HUES48 (cell line): Measurements from ENCODE around the gene MCTP2.

ENCODE experiments used
- H3K27ac ChIP-seq: one replicate; pipeline ENCODE4 v1.7.0; 2013; ENCODE audit warnings: low read depth, low read length, inconsistent platforms
- H3K27me3 ChIP-seq: 2 replicates; pipeline ENCODE4 v1.6.1; 2013; ENCODE audit warnings: mild to moderate bottlenecking, low read length; ENCODE audit not compliant: control insufficient read depth, insufficient read depth
- H3K36me3 ChIP-seq: 2 replicates; pipeline ENCODE4 v1.6.1; 2013; ENCODE audit warnings: low read length; ENCODE audit not compliant: control insufficient read depth, insufficient read depth
- H3K4me1 ChIP-seq: 2 replicates; pipeline ENCODE4 v1.6.1; 2013; ENCODE audit warnings: mild to moderate bottlenecking, low read length; ENCODE audit not compliant: control insufficient read depth, insufficient read depth
- H3K4me3 ChIP-seq: 2 replicates; pipeline ENCODE4 v1.5.1; 2013; ENCODE audit warnings: mild to moderate bottlenecking, low read depth, low read length
- H3K9ac ChIP-seq: 2 replicates; pipeline ENCODE4 v1.6.1; 2013; ENCODE audit warnings: mild to moderate bottlenecking, low read depth, low read length, moderate library complexity
- H3K9me3 ChIP-seq: 2 replicates; pipeline ENCODE4 v1.6.1; 2013; ENCODE audit warnings: low read length; ENCODE audit not compliant: control insufficient read depth, insufficient read depth

Gene MCTP2

GRCh38 chr15:94324835-94325767 lies 93.7 kb downstream of the MCTP2 start:
- no peaks in the 10 kb centered on the region for H3K27me3 ChIP-seq
- H3K9me3 ChIP-seq = no peaks in the 10 kb centered on the region
- no peak overlapping the region for H3K27ac ChIP-seq
- H3K4me3 ChIP-seq = no peak overlapping the region
- no peaks in the 10 kb centered on the region for H3K36me3 ChIP-seq
- no peaks in the 10 kb centered on the region for H3K4me1 ChIP-seq
- no peak overlapping the region for H3K9ac ChIP-seq

- H3K9me3 ChIP-seq = no peaks in the 10 kb centered on the region
- no peaks in the 10 kb centered on the region for H3K4me1 ChIP-seq
- no peaks in the 10 kb centered on the region for H3K27me3 ChIP-seq
- H3K27ac ChIP-seq = no peak overlapping the region
- H3K36me3 ChIP-seq = no peaks in the 10 kb centered on the region
- no peak overlapping the region for H3K4me3 ChIP-seq
- no peak overlapping the region for H3K9ac ChIP-seq
Measured at GRCh38 chr15:94327356-94327936, 96.1 kb downstream of the MCTP2 start.

GRCh38 chr15:94331731-94332130 lies 100.4 kb downstream of the MCTP2 start:
- Histone ChIP-seq H3K4me3 (no peak overlapping the region), H3K27ac (no peak overlapping the region), H3K9me3 (no peaks in the 10 kb centered on the region), H3K4me1 (no peaks in the 10 kb centered on the region), H3K9ac (no peak overlapping the region), H3K36me3 (no peaks in the 10 kb centered on the region), H3K27me3 (no peaks in the 10 kb centered on the region)

- Histone ChIP-seq H3K4me1 (no peaks in the 10 kb centered on the region), H3K9me3 (no peaks in the 10 kb centered on the region), H3K27ac (no peak overlapping the region), H3K36me3 (no peaks in the 10 kb centered on the region), H3K27me3 (no peaks in the 10 kb centered on the region), H3K4me3 (no peak overlapping the region), H3K9ac (no peak overlapping the region)
Measured at GRCh38 chr15:94335616-94336015, 104.3 kb downstream of the MCTP2 start.

GRCh38 chr15:94336817-94337467 lies 105.6 kb downstream of the MCTP2 start:
- no peaks in the 10 kb centered on the region for H3K27me3 ChIP-seq
- H3K9ac ChIP-seq = no peak overlapping the region
- no peaks in the 10 kb centered on the region for H3K4me1 ChIP-seq
- no peaks in the 10 kb centered on the region for H3K36me3 ChIP-seq
- no peaks in the 10 kb centered on the region for H3K9me3 ChIP-seq
- no peak overlapping the region for H3K4me3 ChIP-seq
- H3K27ac ChIP-seq = no peak overlapping the region

- no peaks in the 10 kb centered on the region for H3K4me1 ChIP-seq
Measured at GRCh38 chr15:94338243-94338846, 107.0 kb downstream of the MCTP2 start.

GRCh38 chr15:94346282-94346681 lies 114.9 kb downstream of the MCTP2 start:
- no peak overlapping the region for H3K9ac ChIP-seq
- no peak overlapping the region for H3K4me3 ChIP-seq
- no peaks in the 10 kb centered on the region for H3K9me3 ChIP-seq

More at GRCh38 chr15:94338243-94338846, 107.0 kb downstream of the MCTP2 start:
- Histone ChIP-seq H3K27me3 (no peaks in the 10 kb centered on the region), H3K9me3 (no peaks in the 10 kb centered on the region), H3K4me3 (no peak overlapping the region), H3K27ac (no peak overlapping the region), H3K36me3 (no peaks in the 10 kb centered on the region), H3K9ac (no peak overlapping the region)

GRCh38 chr15:94348084-94348483 lies 116.7 kb downstream of the MCTP2 start:
- no peak overlapping the region for H3K9ac ChIP-seq
- no peak overlapping the region for H3K4me3 ChIP-seq
- no peaks in the 10 kb centered on the region for H3K27me3 ChIP-seq
- H3K9me3 ChIP-seq = no peaks in the 10 kb centered on the region
- H3K27ac ChIP-seq = no peak overlapping the region
- H3K4me1 ChIP-seq = peaks cover 2% of the 10 kb centered on the region; the same call in 1 of the 2 replicates
- H3K36me3 ChIP-seq = no peaks in the 10 kb centered on the region

More at GRCh38 chr15:94346282-94346681, 114.9 kb downstream of the MCTP2 start:
- H3K27me3 ChIP-seq = no peaks in the 10 kb centered on the region
- H3K36me3 ChIP-seq = no peaks in the 10 kb centered on the region
- no peaks in the 10 kb centered on the region for H3K4me1 ChIP-seq
- H3K27ac ChIP-seq = no peak overlapping the region

GRCh38 chr15:94351031-94351535 lies 119.7 kb downstream of the MCTP2 start:
- no peaks in the 10 kb centered on the region for H3K27me3 ChIP-seq
- H3K9me3 ChIP-seq = no peaks in the 10 kb centered on the region
- H3K9ac ChIP-seq = no peak overlapping the region
- no peaks in the 10 kb centered on the region for H3K36me3 ChIP-seq
- H3K27ac ChIP-seq = no peak overlapping the region
- H3K4me3 ChIP-seq = no peak overlapping the region
- peaks cover 2% of the 10 kb centered on the region; the same call in 1 of the 2 replicates for H3K4me1 ChIP-seq

GRCh38 chr15:94352636-94353487 lies 121.5 kb downstream of the MCTP2 start:
- no peaks in the 10 kb centered on the region for H3K9me3 ChIP-seq
- no peaks in the 10 kb centered on the region for H3K36me3 ChIP-seq
- no peak overlapping the region for H3K27ac ChIP-seq
- H3K4me3 ChIP-seq = no peak overlapping the region
- peaks cover 2% of the 10 kb centered on the region; the same call in 1 of the 2 replicates for H3K4me1 ChIP-seq
- H3K9ac ChIP-seq = no peak overlapping the region
- no peaks in the 10 kb centered on the region for H3K27me3 ChIP-seq
